Measurements from ENCODE around the gene BCAS3.

DNA sequence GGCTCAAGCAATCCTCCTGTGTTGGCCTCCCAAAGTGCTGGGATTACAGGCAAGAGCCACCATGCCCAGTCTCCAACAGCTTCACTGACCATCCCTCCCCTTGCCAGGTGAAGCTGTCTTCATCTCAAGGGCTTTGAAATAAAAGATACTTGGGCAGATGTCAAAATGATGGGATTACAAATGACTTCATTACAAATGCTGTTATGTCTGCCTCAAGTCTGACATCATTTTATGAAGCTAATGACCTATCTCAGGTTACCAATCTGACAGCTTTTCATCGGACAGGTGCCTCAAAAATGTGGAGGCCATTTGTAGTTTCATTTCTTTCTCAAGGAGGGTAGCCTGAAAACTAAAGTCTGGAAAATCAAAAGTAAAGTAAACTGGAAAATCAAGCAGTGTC, 398.3 kb downstream of the BCAS3 start:
- TF ChIP-seq, protein P1, sequence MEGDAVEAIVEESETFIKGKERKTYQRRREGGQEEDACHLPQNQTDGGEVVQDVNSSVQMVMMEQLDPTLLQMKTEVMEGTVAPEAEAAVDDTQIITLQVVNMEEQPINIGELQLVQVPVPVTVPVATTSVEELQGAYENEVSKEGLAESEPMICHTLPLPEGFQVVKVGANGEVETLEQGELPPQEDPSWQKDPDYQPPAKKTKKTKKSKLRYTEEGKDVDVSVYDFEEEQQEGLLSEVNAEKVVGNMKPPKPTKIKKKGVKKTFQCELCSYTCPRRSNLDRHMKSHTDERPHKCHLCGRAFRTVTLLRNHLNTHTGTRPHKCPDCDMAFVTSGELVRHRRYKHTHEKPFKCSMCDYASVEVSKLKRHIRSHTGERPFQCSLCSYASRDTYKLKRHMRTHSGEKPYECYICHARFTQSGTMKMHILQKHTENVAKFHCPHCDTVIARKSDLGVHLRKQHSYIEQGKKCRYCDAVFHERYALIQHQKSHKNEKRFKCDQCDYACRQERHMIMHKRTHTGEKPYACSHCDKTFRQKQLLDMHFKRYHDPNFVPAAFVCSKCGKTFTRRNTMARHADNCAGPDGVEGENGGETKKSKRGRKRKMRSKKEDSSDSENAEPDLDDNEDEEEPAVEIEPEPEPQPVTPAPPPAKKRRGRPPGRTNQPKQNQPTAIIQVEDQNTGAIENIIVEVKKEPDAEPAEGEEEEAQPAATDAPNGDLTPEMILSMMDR (IDR thresholded peaks at IDR 0.05; ENCODE audit: low read length): no peak
- TF ChIP-seq EZH2 (IDR thresholded peaks at IDR 0.05; ENCODE audit: borderline replicate concordance, low read length): no peak

Data from OCI-LY1 (cell line).